ENCODE measurements around the gene CPED1. TPM values are rescaled to one million over a fixed set of nuclear protein-coding genes. Genes with fewer than 3 reads are reported as not detected.

CPED1 gene
- total RNA-seq, 1 donor from 2014 or later, result 0.26 TPM

DNA sequence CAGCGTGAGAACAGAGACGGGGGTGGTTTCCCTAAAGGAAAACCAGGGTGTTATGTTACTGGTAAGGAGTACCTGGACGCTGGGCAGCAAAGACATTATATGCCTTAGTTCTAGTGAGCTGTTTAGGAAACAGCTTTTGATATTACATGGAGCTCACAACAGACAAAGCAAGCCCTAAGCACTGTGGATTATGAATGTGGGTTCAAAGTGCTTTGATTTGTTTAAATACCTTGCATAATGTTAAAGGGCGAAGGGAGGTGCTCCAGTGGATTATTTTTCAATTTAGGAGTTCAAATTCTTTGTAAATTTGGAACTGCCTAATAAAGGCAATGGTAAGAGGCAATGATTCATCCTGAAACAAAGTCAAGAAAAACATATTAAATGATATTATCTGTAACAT is 354.1 kb downstream of the CPED1 start:
- TF ChIP-seq, protein P1, sequence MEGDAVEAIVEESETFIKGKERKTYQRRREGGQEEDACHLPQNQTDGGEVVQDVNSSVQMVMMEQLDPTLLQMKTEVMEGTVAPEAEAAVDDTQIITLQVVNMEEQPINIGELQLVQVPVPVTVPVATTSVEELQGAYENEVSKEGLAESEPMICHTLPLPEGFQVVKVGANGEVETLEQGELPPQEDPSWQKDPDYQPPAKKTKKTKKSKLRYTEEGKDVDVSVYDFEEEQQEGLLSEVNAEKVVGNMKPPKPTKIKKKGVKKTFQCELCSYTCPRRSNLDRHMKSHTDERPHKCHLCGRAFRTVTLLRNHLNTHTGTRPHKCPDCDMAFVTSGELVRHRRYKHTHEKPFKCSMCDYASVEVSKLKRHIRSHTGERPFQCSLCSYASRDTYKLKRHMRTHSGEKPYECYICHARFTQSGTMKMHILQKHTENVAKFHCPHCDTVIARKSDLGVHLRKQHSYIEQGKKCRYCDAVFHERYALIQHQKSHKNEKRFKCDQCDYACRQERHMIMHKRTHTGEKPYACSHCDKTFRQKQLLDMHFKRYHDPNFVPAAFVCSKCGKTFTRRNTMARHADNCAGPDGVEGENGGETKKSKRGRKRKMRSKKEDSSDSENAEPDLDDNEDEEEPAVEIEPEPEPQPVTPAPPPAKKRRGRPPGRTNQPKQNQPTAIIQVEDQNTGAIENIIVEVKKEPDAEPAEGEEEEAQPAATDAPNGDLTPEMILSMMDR (IDR thresholded peaks at IDR 0.05; ENCODE audit: insufficient read depth, low read length, severe bottlenecking), result no peak
- DNase-seq (ENCODE audit: low read depth) (no peak), FAIRE-seq (no peak)
- Histone ChIP-seq H3K36me3 (ENCODE audit: control insufficient read depth, insufficient read depth, low read length) (peaks cover 3% of the 10 kb centered on the region), H3K4me3 (ENCODE audit: low read depth, low read length) (no peak overlapping the region), H3K27me3 (ENCODE audit: control insufficient read depth, insufficient read depth, low read length) (no peaks in the 10 kb centered on the region)

DNA sequence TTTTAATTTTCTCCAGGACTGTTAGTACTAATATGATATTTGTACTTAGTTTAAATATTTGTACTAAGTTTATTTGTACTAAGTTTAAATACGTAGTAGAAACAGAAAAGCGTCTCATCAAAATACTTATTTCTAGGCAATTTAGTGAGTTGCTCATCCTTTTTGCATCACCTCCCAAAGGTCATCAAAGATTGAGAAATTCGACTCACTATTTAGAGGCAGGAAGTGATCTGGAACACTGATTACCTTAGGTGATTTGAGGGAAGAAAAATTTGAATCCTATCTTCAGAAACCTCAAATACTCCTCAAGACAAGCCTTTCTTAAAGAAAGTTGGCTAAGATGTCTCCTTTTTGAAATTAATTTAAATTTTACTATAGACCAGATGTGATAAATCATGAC is 354.8 kb downstream of the CPED1 start:
- Histone ChIP-seq H3K27me3 (ENCODE audit: control insufficient read depth, insufficient read depth, low read length) (no peaks in the 10 kb centered on the region), H3K36me3 (ENCODE audit: control insufficient read depth, insufficient read depth, low read length) (peaks cover 3% of the 10 kb centered on the region), H3K4me3 (ENCODE audit: low read depth, low read length) (no peak overlapping the region)
- DNase-seq (ENCODE audit: low read depth), result peak; percentile 11
- no peak for FAIRE-seq
- TF ChIP-seq, protein P1 (IDR thresholded peaks at IDR 0.05; ENCODE audit: insufficient read depth, low read length, severe bottlenecking), result no peak

DNA sequence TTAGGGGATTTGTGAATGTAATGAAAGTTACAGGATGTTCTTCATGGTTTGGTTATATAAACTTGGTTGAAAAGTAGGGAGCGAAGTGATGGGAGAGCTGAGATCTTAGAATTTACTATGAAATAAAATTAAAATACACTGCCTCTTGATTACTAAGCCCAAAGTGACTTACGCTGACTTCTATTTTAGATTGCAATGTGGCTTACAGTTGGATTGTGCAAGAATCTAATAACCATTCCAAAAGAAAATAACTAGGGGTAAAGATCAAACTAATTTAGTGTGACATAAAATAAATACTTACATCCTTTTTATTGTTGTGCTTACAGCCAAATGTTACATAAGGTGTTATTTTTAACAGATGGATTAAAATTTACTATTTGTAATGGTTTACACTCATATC is 355.6 kb downstream of the CPED1 start:
- no peak for DNase-seq (ENCODE audit: low read depth)

DNA sequence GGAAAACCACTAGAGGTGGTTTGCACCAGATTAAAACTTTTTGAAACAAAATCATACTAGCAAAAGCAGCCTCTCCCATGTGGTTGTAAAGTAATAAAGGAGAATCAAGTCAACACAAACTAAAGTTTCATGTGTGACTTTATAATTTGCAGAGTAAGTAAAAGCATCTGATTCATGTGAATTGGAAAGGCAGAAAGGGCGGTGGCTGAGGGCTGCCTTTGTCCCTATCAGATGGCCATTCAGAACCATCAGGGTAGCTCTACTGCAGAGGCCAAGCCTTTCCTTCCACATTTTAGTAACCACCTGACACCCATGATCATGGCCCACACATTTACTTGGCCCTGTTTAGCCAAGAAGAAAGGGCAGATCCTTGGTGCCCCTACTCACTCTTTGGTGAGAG is 356.0 kb downstream of the CPED1 start:
- FAIRE-seq (no peak), DNase-seq (ENCODE audit: low read depth) (no peak)
- no peaks in the 10 kb centered on the region for H3K27me3 ChIP-seq (ENCODE audit: control insufficient read depth, insufficient read depth, low read length)
- TF ChIP-seq, protein P1 (IDR thresholded peaks at IDR 0.05; ENCODE audit: insufficient read depth, low read length, severe bottlenecking), result no peak
- no peak overlapping the region for H3K4me3 ChIP-seq (ENCODE audit: low read depth, low read length)
- H3K36me3 ChIP-seq (ENCODE audit: control insufficient read depth, insufficient read depth, low read length), result peaks cover 3% of the 10 kb centered on the region

More for the DNA sequence above, 355.6 kb downstream of the CPED1 start:
- Histone ChIP-seq H3K36me3 (ENCODE audit: control insufficient read depth, insufficient read depth, low read length) (peaks cover 3% of the 10 kb centered on the region), H3K4me3 (ENCODE audit: low read depth, low read length) (no peak overlapping the region), H3K27me3 (ENCODE audit: control insufficient read depth, insufficient read depth, low read length) (no peaks in the 10 kb centered on the region)
- TF ChIP-seq, protein P1 (IDR thresholded peaks at IDR 0.05; ENCODE audit: insufficient read depth, low read length, severe bottlenecking), result no peak
- no peak for FAIRE-seq

Other genes starting within 250 kb of the CPED1 start
- 1.6 and 2.7 TPM in 2 replicates for gene TSPAN12, start 130.6 kb upstream of the CPED1 start, total RNA-seq
- 6.5 and 10.8 TPM in 2 replicates for gene ING3, start 37.9 kb upstream of the CPED1 start, total RNA-seq